Esophagus muscularis mucosa (tissue), 4 donors: ENCODE measurements around the gene WFDC1. TPM values are rescaled to one million over a fixed set of nuclear protein-coding genes. Genes with fewer than 3 reads are reported as not detected.

Experiments
- DNase-seq: peaks from one replicate; pipeline ENCODE4 v3.0.0-alpha.2; 2017; ENCODE audit errors: extremely low spot score
- H3K27ac ChIP-seq, 4 donors: fragments of 200-600 bp; sonication (generic); replicated peaks in 1 of 4; 1 replicate in 3 of 4; 2 replicates in 1 of 4; pipeline ENCODE4 v1.5.1; 2016 to 2019; ENCODE audit warnings: mild to moderate bottlenecking in 1 of 4
- H3K27me3 ChIP-seq, 4 donors: fragments of 200-600 bp; sonication (generic); one replicate each; pipeline versions ENCODE4 v1.5.1 to v1.6.0; 2016 to 2019
- H3K36me3 ChIP-seq, 4 donors: fragments of 200-600 bp; sonication (generic); one replicate each; pipeline ENCODE4 v1.5.1; 2016 to 2019
- H3K4me1 ChIP-seq, 4 donors: fragments of 200-600 bp; sonication (generic); one replicate each; pipeline ENCODE4 v1.5.1; 2016 to 2019
- H3K4me3 ChIP-seq, 4 donors: fragments of 200-600 bp; sonication (generic); 1 replicate in 2 of 4; 2 replicates in 2 of 4; pipeline ENCODE4 v1.5.1; 2016 to 2019; ENCODE audit warnings: mild to moderate bottlenecking in 4 of 4, moderate library complexity in 1 of 4
- H3K9me3 ChIP-seq, 4 donors: fragments of 200-600 bp; sonication (generic); 1 replicate in 3 of 4; 2 replicates in 1 of 4; pipeline ENCODE4 v1.5.1; 2016 to 2019
- EP300 ChIP-seq: sonication (generic); formaldehyde crosslinking; IDR thresholded peaks from one replicate; pipeline ENCODE4 v1.6.1; 2017; ENCODE audit warnings: antibody characterized with exemption
- POLR2A ChIP-seq: fragments of 450-650 bp; IDR thresholded peaks from one replicate; pipeline ENCODE4 v1.6.1; 2017; ENCODE audit warnings: antibody characterized with exemption, moderate library complexity, mild to moderate bottlenecking, low read depth
- POLR2AphosphoS5 ChIP-seq, 2 donors: sonication (generic); formaldehyde crosslinking; IDR thresholded peaks; one replicate each; pipeline ENCODE4 v1.6.1; 2017; ENCODE audit warnings: antibody characterized with exemption in 2 of 2
- WGBS: methylation state at CpG from one replicate; pipeline ENCODE4 v1.1.5; 2018; 5-methylcytosine and 5-hydroxymethylcytosine counted together
- intact Hi-C: fragments of 100-400 bp; cut with DNase I; formaldehyde crosslinking; loops from one replicate; pipeline ENCODE4 v1.15.1; 2023
- total RNA-seq, 4 donors: library from RNA; depleted of rRNA; stranded (reverse); fragments of >200 nt; gene quantifications; one replicate each; pipeline versions ENCODE4 v1.1.0 to v1.2.1, GENCODE V29; 2016
- TF ChIP-seq, protein P1 (sequence below), 3 experiments: fragments of 200-600 bp in 2 of 3; fragments of 450-650 bp in 1 of 3; sonication (generic) in 2 of 3; IDR thresholded peaks; one replicate each; pipeline ENCODE4 v1.5.1; 2017 to 2019; ENCODE audit warnings: antibody characterized with exemption in 3 of 3, mild to moderate bottlenecking in 2 of 3, moderate library complexity in 1 of 3

Gene WFDC1
- total RNA-seq, 4 donors from 2014 or later = 4.6 to 29.9 (median 15.6) TPM

DNA sequence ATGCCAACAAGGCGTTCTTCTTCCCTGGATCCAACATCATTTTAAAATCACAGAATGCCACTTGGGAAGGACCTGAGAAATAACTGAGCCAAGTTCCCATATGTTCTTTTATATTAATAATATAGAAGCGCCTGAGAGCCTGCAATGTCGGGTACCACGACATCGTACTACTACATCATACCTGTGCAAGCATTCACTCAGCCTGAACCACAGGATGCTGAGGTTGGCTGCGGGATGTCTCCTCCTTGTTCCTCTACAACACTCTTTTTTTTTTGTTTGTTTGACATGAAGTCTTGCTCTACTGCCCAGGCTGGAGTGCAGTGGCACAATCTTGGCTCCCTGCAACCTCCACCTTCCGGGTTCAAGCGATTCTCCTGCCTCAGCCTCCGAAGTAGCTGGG, 71.5 kb downstream of the WFDC1 start:
- Histone ChIP-seq H3K27me3 (peaks cover 4 to 50% (median 25%) of the 10 kb centered on the region in 4 donors), H3K4me1 (peaks cover 9 to 11% (median 9%) of the 10 kb centered on the region in 4 donors), H3K27ac (no peak overlapping the region), H3K4me3 (no peak overlapping the region), H3K9me3 (no peaks in the 10 kb centered on the region), H3K36me3 (no peaks in the 10 kb centered on the region)
- TF ChIP-seq EP300 = no peak
- TF ChIP-seq POLR2AphosphoS5 (IDR thresholded peaks at IDR 0.05) = no peak
- TF ChIP-seq, protein P1, sequence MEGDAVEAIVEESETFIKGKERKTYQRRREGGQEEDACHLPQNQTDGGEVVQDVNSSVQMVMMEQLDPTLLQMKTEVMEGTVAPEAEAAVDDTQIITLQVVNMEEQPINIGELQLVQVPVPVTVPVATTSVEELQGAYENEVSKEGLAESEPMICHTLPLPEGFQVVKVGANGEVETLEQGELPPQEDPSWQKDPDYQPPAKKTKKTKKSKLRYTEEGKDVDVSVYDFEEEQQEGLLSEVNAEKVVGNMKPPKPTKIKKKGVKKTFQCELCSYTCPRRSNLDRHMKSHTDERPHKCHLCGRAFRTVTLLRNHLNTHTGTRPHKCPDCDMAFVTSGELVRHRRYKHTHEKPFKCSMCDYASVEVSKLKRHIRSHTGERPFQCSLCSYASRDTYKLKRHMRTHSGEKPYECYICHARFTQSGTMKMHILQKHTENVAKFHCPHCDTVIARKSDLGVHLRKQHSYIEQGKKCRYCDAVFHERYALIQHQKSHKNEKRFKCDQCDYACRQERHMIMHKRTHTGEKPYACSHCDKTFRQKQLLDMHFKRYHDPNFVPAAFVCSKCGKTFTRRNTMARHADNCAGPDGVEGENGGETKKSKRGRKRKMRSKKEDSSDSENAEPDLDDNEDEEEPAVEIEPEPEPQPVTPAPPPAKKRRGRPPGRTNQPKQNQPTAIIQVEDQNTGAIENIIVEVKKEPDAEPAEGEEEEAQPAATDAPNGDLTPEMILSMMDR (IDR thresholded peaks at IDR 0.05) = no peak
- TF ChIP-seq POLR2A = no peak
- intact Hi-C loops = no loop called here
- 92% methylated on average over 9 of the region's 9 CpGs for WGBS
- DNase-seq = no peak

DNA sequence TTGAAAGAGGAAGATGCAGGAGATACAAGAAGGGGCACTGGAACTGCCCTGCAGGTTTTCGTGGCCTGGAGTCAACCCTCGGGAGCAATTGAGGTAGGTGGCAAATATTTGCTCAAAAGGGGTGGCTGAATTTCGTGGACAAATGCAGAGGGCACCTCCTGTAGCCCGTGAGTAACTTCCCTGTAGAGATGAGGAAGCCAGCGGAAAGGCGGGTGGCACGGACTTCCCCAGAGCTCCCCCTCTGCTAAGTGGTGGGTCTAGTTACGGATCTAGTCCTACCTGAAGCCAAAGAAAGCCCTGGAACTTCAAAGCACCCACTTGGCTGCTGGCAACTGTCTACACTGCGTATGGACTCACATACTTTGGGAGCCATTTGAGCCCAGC, 72.6 kb downstream of the WFDC1 start:
- H3K27me3 ChIP-seq = peaks cover 4 to 61% (median 25%) of the 10 kb centered on the region in 4 donors
- WGBS = 66% methylated on average over 9 of the region's 9 CpGs
- peaks cover 9 to 11% (median 9%) of the 10 kb centered on the region in 4 donors for H3K4me1 ChIP-seq
- no peak for DNase-seq
- no peaks in the 10 kb centered on the region for H3K36me3 ChIP-seq
- intact Hi-C loops = no loop called here
- no peak overlapping the region for H3K4me3 ChIP-seq
- H3K9me3 ChIP-seq = no peaks in the 10 kb centered on the region
- TF ChIP-seq POLR2AphosphoS5 (IDR thresholded peaks at IDR 0.05) = no peak
- TF ChIP-seq EP300 = no peak
- TF ChIP-seq, protein P1 (IDR thresholded peaks at IDR 0.05) = no peak
- TF ChIP-seq POLR2A = no peak
- H3K27ac ChIP-seq = no peak overlapping the region

DNA sequence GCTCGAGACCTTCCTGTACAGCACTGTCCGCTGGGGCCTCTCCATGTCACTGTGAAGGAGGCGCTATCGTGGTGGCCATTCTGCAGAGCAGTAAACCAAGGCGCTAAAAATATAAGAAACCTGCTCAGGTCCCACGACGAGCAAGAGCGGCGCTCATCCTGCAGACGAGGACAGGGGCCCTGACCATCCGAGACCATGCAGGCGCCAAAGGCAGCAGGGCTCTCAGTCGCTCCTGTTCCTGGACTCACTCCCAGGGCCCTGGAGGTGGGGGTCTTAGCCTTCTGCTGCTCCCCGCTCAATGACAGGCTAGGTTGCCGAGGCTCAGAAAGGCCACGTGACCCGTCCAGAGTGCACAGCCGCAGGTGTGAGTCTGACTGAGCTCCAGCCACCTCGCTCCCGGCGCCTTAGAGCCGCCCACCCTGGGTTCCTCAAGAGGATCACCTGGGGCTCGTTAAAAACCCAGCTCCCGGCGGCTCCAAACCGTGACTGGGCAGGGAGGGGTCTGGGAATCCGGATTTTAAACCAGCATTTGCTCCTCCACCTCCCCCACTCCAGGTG, 73.2 kb downstream of the WFDC1 start:
- WGBS = 29% methylated on average over 13 of the region's 27 CpGs

DNA sequence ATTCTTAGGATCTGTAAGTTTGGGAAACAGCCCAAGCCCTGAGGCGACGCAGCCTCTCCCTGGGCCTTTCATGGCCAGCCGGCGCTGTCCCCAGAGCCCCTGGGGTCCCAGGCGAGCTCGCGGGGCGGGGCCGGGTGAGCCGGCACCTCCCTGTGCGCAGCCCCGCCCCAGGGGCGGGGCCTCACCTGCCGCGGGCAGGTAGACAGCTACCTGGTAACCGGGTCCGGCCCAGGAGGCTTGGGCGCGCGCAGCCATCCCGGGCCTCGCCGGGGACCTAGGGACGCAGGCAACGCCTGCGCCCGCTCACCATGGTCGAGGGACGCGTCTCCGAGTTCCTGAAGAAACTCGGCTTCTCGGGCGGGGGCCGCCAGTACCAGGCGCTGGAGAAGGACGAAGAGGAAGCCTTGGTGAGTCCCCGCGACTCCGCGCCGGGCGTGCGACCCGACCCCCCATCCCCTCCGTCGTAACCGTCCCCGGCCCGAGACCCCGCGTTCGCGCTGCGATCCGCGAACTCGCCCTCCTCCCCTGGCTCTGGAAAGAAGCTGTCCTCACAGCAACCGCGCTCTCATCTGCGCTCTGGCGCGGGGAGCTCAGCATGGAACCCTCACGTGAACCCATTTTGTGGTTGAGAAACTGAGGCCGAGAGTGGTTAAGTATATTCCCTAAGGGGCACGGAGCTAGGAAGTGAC, 73.8 kb downstream of the WFDC1 start, which contains the start of gene ATP2C2:
ATP2C2 (plus strand) TSS at position 231 of the 689 bp plus-strand sequence; CDS start at position 309, 78 bp downstream.
- intact Hi-C loops = no loop called here
- Histone ChIP-seq H3K27ac (no peak within 1 kb of the TSS), H3K36me3 (no peaks in the 10 kb centered on the region), H3K4me3 (peak within 1 kb of the TSS in 1 of 4 donors; percentile 35), H3K27me3 (peaks cover 4 to 67% (median 25%) of the 10 kb centered on the region in 4 donors), H3K4me1 (peaks cover 9 to 11% (median 9%) of the 10 kb centered on the region in 4 donors), H3K9me3 (no peaks in the 10 kb centered on the region)
- no peak for DNase-seq
- WGBS = 2% methylated on average over 8 of the region's 66 CpGs
- TF ChIP-seq EP300 = no peak

More for the DNA sequence above, 73.2 kb downstream of the WFDC1 start:
- DNase-seq = no peak
- H3K27ac ChIP-seq = no peak overlapping the region
- H3K4me3 ChIP-seq = peak overlapping the region in 1 of 4 donors; percentile 35
- peaks cover 9 to 11% (median 9%) of the 10 kb centered on the region in 4 donors for H3K4me1 ChIP-seq
- TF ChIP-seq, protein P1 (IDR thresholded peaks at IDR 0.05) = no peak
- no peak for TF ChIP-seq POLR2A
- no peak for TF ChIP-seq POLR2AphosphoS5 (IDR thresholded peaks at IDR 0.05)
- no peak for TF ChIP-seq EP300
- H3K27me3 ChIP-seq = peaks cover 4 to 66% (median 25%) of the 10 kb centered on the region in 4 donors
- intact Hi-C loops = no loop called here
- H3K9me3 ChIP-seq = no peaks in the 10 kb centered on the region
- H3K36me3 ChIP-seq = no peaks in the 10 kb centered on the region

DNA sequence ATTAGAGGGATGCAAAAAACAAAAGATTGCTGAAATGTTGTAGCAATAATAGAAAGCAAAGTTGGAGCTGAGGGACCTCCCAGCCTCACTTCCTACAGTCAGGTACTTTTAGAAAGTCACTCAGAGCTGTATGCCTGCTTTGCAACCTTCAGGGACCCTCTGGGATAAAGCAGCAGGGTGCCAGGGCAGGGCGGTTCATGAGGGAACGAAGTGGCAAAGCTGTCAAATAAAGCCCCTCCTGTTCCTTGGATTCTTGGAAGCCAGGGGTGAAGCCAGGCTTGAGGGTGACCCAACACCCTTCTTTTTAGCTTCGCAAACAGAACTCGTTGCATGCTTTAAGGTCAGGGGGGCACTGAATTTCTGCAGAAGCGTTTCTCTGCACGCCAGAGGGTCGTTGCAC, 74.4 kb downstream of the WFDC1 start:
- H3K9me3 ChIP-seq = no peaks in the 10 kb centered on the region
- no peaks in the 10 kb centered on the region for H3K36me3 ChIP-seq
- intact Hi-C loops = no loop called here
- no peak overlapping the region for H3K4me3 ChIP-seq
- WGBS = 66% methylated on average over 7 of the region's 7 CpGs
- peaks cover 9 to 11% (median 9%) of the 10 kb centered on the region in 4 donors for H3K4me1 ChIP-seq
- no peak overlapping the region for H3K27ac ChIP-seq
- peaks cover 4 to 71% (median 25%) of the 10 kb centered on the region in 4 donors for H3K27me3 ChIP-seq
- no peak for DNase-seq
- no peak for TF ChIP-seq POLR2AphosphoS5 (IDR thresholded peaks at IDR 0.05)
- TF ChIP-seq, protein P1 (IDR thresholded peaks at IDR 0.05) = no peak
- TF ChIP-seq POLR2A = no peak
- TF ChIP-seq EP300 = no peak
